GM23248 (cell line): ENCODE data around the gene GLYATL1B. TPM values are rescaled to one million over a fixed set of nuclear protein-coding genes. Genes with fewer than 3 reads are reported as not detected.
"Not testable (repeated sequence)": the region's sequence is repeated elsewhere in the genome, so short reads cannot be mapped to it uniquely, and the experiment has no call there.

Experiments
- DNase-seq: peaks from one replicate; pipeline ENCODE4 v3.0.0-alpha.2; 2015
- H2AFZ ChIP-seq: fragments of 200-600 bp; sonication (generic); 2 replicates; pipeline ENCODE4 v1.6.1; 2016; ENCODE audit warnings: antibody characterized with exemption
- H3F3A ChIP-seq: fragments of 200-600 bp; sonication (generic); 2 replicates; pipeline ENCODE4 v1.6.1; 2016; ENCODE audit warnings: mild to moderate bottlenecking, antibody characterized with exemption, mixed run types; ENCODE audit not compliant: insufficient read depth
- H3K27ac ChIP-seq: fragments of 200-600 bp; sonication (generic); 2 replicates; pipeline ENCODE4 v1.5.1; 2016; ENCODE audit warnings: mild to moderate bottlenecking
- H3K27me3 ChIP-seq: fragments of 200-600 bp; sonication (generic); replicated peaks from 2 replicates; pipeline ENCODE4 v1.6.1; 2016; ENCODE audit warnings: mild to moderate bottlenecking; ENCODE audit not compliant: insufficient read depth
- H3K36me3 ChIP-seq: fragments of 200-600 bp; sonication (generic); 2 replicates; pipeline ENCODE4 v1.6.1; 2016; ENCODE audit warnings: low read depth, mild to moderate bottlenecking
- H3K4me1 ChIP-seq: fragments of 200-600 bp; sonication (generic); 2 replicates; pipeline ENCODE4 v1.6.1; 2016; ENCODE audit warnings: mild to moderate bottlenecking; ENCODE audit not compliant: insufficient read depth
- H3K4me2 ChIP-seq: fragments of 200-600 bp; sonication (generic); one replicate; pipeline ENCODE4 v1.6.1; 2016; ENCODE audit warnings: mild to moderate bottlenecking; ENCODE audit not compliant: unreplicated experiment
- H3K4me3 ChIP-seq: fragments of 200-600 bp; sonication (generic); 2 replicates; pipeline ENCODE4 v1.5.1; 2016; ENCODE audit warnings: mild to moderate bottlenecking
- H3K79me2 ChIP-seq: fragments of 200-600 bp; sonication (generic); 2 replicates; pipeline ENCODE4 v1.6.1; 2016; ENCODE audit warnings: mild to moderate bottlenecking; ENCODE audit not compliant: insufficient read depth
- H3K9ac ChIP-seq: fragments of 200-600 bp; sonication (generic); 2 replicates; pipeline ENCODE4 v1.6.1; 2016; ENCODE audit warnings: mild to moderate bottlenecking
- H3K9me2 ChIP-seq: fragments of 200-600 bp; sonication (generic); 2 replicates; pipeline ENCODE4 v1.6.1; 2016; ENCODE audit warnings: mixed run types, mild to moderate bottlenecking, moderate library complexity; ENCODE audit not compliant: insufficient read depth
- H3K9me3 ChIP-seq: fragments of 200-600 bp; sonication (generic); one replicate; pipeline ENCODE4 v1.6.1; 2017; ENCODE audit warnings: low read depth
- H4K20me1 ChIP-seq: fragments of 200-600 bp; sonication (generic); 2 replicates; pipeline ENCODE4 v1.6.0; 2016; ENCODE audit not compliant: insufficient read depth
- EZH2 ChIP-seq: fragments of 200-600 bp; sonication (generic); IDR thresholded peaks from 2 replicates; pipeline ENCODE4 v1.6.1; 2018; ENCODE audit warnings: antibody characterized with exemption, mild to moderate bottlenecking; ENCODE audit not compliant: insufficient read depth, poor library complexity, severe bottlenecking
- EZH2phosphoT487 ChIP-seq: fragments of 200-600 bp; sonication (generic); IDR thresholded peaks from 2 replicates; pipeline ENCODE4 v1.6.1; 2018; ENCODE audit warnings: antibody characterized with exemption, moderate library complexity, mild to moderate bottlenecking, low read depth; ENCODE audit not compliant: insufficient read depth
- WGBS, 2 experiments: methylation state at CpG; one replicate each; pipeline ENCODE4 v1.1.6; 2015 to 2017; ENCODE audit warnings: low lambda C conversion rate in 2 of 2, low coverage in 1 of 2; ENCODE audit errors: missing lambda C conversion rate in 2 of 2; 5-methylcytosine and 5-hydroxymethylcytosine counted together
- in situ Hi-C: fragments of 300-500 bp; cut with MboI; formaldehyde crosslinking; loops from 2 replicates; pipeline ENCODE4 v1.15.0; 2020
- polyA plus RNA-seq: library from polyadenylated mRNA; unstranded; fragments of >200 nt; fragmentation: Nextera tagmentation; extraction: Ambion mirVana; gene quantifications from 2 replicates; pipeline ENCODE4 v1.2.1, GENCODE V29; 2016
- total RNA-seq: library from RNA; depleted of rRNA; stranded (reverse); fragments of >200 nt; shearing (Covaris generic); gene quantifications from 2 replicates; pipeline ENCODE4 v1.2.3, GENCODE V29; 2014

The GLYATL1B gene
- total and polyA plus RNA-seq, 2 experiments from 2014 or later, result not detected

GRCh38 chr11:59088162-59088561, 2.1 kb downstream of the GLYATL1B start:
- Histone ChIP-seq H3K27ac (no peak overlapping the region), H3K79me2 (no peaks in the 10 kb centered on the region), H3K4me2 (no peak overlapping the region), H2AFZ (no peak overlapping the region), H3K9ac (no peak overlapping the region), H3K4me1 (no peaks in the 10 kb centered on the region), H3K9me2 (no peaks in the 10 kb centered on the region), H3K27me3 (peaks cover 39% of the 10 kb centered on the region), H3K4me3 (no peak overlapping the region), H3F3A (no peaks in the 10 kb centered on the region), H4K20me1 (no peaks in the 10 kb centered on the region), H3K36me3 (no peaks in the 10 kb centered on the region), H3K9me3 (no peaks in the 10 kb centered on the region)
- no peak for TF ChIP-seq EZH2phosphoT487
- TF ChIP-seq EZH2, result no peak
- WGBS, 2 experiments, result 46 to 52% methylated on average over 4 of the region's 4 CpGs
- DNase-seq, result no peak
- in situ Hi-C loops, result no loop called here

DNA sequence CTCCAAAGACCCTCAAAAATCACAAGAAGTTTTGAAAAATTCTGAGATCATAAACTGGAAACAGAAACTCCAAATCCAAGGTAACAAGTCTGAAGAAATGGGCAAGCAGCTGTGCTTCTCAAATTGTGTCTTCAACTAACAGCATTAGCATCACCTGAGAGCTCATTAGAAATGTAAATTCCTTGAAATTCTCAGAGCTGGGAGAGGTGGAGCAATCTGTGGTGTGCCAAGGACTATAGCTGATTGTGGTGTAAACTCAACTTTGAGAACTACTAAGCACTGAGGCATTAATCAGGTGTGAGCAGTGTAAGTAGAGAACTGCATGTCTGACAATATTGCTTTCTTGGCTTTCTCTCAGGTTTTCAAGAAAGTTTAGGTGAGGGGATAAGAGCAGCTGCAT, 7.5 kb downstream of the GLYATL1B start:
- in situ Hi-C loops, H3K4me2 ChIP-seq, H3K9me3 ChIP-seq, DNase-seq, H3K9me2 ChIP-seq, H3K9ac ChIP-seq, H3K36me3 ChIP-seq, H3K4me3 ChIP-seq, H2AFZ ChIP-seq, H4K20me1 ChIP-seq, H3F3A ChIP-seq, H3K27ac ChIP-seq, H3K79me2 ChIP-seq, H3K4me1 ChIP-seq: not testable (repeated sequence)
- peaks cover 26% of the 10 kb centered on the region for H3K27me3 ChIP-seq

DNA sequence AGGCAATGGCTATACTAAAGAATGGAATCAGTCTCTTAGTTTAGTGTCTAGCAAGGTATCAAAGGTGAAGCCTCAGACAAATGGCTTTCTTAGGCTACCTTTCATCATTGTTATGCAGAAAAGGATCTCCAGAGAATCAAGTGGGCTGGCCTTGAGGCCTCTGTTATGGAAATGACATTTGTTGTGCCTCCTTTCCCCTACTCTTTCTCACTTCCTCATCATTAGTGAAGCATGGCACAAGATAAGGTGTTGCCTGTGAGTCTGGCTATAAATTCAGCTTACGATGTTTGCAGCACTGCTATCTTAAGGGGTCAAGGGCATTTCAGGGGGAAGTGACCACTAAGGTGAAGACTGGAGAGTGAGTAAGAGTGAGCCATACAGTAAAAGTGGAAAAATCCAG, 9.1 kb downstream of the GLYATL1B start:
- H2AFZ ChIP-seq, H3K27ac ChIP-seq, H3K79me2 ChIP-seq, H4K20me1 ChIP-seq, H3K36me3 ChIP-seq, H3K9me3 ChIP-seq, H3F3A ChIP-seq, DNase-seq, H3K4me2 ChIP-seq, H3K4me3 ChIP-seq, H3K9ac ChIP-seq, H3K9me2 ChIP-seq, in situ Hi-C loops, H3K4me1 ChIP-seq: not testable (repeated sequence)
- peaks cover 32% of the 10 kb centered on the region for H3K27me3 ChIP-seq
- 85% methylated on average over 1 of the region's 1 CpG for WGBS, 2 experiments

DNA sequence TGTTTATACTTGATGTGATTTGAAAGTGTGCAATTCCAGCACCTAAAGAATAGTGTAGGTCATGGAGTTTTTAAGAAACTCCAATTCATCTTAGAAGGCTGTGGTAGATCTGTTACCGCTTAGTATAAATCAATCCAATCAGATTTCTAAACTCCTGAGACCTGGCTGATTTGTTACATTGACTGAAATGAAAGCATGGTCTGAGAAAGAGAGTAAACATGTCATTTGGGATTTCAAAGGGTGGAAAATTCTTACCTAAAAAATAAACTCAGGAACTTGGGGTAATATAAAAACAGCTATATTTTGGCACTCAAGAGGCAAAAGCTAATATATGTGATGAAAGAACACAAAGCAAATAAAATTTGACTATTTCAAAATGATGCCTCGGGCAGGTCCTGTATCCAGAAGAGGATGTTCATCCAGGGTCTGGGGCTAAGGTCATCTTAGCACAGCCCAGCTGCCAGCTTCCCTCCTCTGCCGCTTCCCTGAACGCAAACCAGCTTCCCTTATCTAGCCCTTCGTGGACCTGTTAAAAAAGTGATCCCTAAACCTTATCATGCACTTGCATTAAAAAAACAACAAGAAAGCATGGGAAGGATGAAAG, 10.0 kb downstream of the GLYATL1B start:
- WGBS, 2 experiments, result 34 to 50% methylated on average over 5 of the region's 5 CpGs
- H3K27me3 ChIP-seq, result peaks cover 36% of the 10 kb centered on the region
- H3K9me3 ChIP-seq, H3K4me1 ChIP-seq, H2AFZ ChIP-seq, H3K27ac ChIP-seq, H3K79me2 ChIP-seq, H3K36me3 ChIP-seq, in situ Hi-C loops, H3K4me2 ChIP-seq, H4K20me1 ChIP-seq, H3K9ac ChIP-seq, H3K9me2 ChIP-seq, H3K4me3 ChIP-seq, H3F3A ChIP-seq, DNase-seq: not testable (repeated sequence)

DNA sequence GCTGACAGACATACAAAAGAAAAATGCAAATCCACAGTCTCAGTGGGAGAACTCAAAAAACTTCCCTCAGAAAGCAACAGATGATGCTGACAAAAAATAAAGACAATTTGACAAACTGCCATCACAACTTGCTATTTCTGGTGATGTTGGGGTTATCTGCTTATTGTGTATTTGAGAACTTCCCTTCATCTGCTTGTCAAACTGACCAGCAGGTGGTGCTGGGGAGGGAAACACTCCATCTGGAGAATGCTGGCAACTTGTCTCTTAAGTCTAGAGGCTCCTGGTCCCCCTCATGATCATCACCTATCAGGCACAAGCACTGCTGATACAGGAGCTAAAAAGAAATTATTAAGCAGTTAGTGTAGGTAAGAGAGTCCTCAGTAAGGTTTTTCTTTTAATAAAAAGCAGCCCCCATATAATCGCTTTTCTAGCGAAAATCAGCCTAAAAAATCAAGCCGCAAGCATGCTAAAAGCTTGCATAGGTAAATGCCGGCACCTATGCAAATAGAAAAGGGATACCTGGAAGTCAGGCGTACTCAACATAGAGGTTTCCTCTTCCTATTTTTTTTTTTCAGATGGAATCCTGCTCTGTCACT, 11.1 kb downstream of the GLYATL1B start:
- Histone ChIP-seq H3K27me3 (peaks cover 34% of the 10 kb centered on the region), H3K9ac (no peak overlapping the region), H3K27ac (no peak overlapping the region), H2AFZ (no peak overlapping the region), H3K4me2 (no peak overlapping the region), H3K4me1 (no peaks in the 10 kb centered on the region), H4K20me1 (no peaks in the 10 kb centered on the region), H3K9me3 (no peaks in the 10 kb centered on the region), H3K4me3 (no peak overlapping the region), H3K9me2 (no peaks in the 10 kb centered on the region), H3K79me2 (no peaks in the 10 kb centered on the region), H3F3A (no peaks in the 10 kb centered on the region), H3K36me3 (no peaks in the 10 kb centered on the region)
- in situ Hi-C loops, result no loop called here
- WGBS, 2 experiments, result 74 to 79% methylated on average over 5 of the region's 5 CpGs
- TF ChIP-seq EZH2phosphoT487 (no peak), EZH2 (no peak)
- peak; percentile 67 for DNase-seq

DNA sequence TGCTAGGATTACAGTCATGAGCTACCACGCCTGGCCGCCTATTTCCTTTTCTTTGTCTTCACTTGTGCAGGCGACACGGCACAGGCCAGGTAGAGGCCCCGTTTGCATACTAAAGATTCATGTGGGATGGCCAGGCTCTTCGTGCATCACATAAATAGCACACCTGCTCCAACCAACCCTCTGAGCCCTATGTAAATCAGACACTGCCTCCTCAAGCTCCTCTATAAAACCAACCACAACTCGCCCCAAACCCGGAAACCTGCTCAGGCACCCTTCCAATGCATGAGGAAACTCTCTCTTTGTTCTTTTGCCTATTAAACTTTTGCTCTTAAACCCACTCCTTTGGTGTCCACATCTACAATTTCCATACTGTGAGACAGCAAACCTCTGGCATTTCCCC, 11.8 kb downstream of the GLYATL1B start:
- 53 to 55% methylated on average over 8 of the region's 8 CpGs for WGBS, 2 experiments

More for the DNA sequence above, 11.8 kb downstream of the GLYATL1B start:
- H3K79me2 ChIP-seq, H3K9me2 ChIP-seq, H3K4me2 ChIP-seq, H3K4me3 ChIP-seq, H3K4me1 ChIP-seq, H4K20me1 ChIP-seq, in situ Hi-C loops, H2AFZ ChIP-seq, DNase-seq, H3F3A ChIP-seq, H3K36me3 ChIP-seq, H3K9me3 ChIP-seq, H3K9ac ChIP-seq, H3K27ac ChIP-seq: not testable (repeated sequence)
- peaks cover 27% of the 10 kb centered on the region for H3K27me3 ChIP-seq
